Lower leg skin (tissue), 4 donors: ENCODE measurements around the gene TSPAN1. TPM values are rescaled to one million over a fixed set of nuclear protein-coding genes. Genes with fewer than 3 reads are reported as not detected.

Experiments used
- DNase-seq, 2 donors: peaks; one replicate each; pipeline ENCODE4 v3.0.0-alpha.2; 2019; ENCODE audit warnings: low spot score in 2 of 2
- H3K4me3 ChIP-seq: fragments of 200-600 bp; sonication (generic); 2 replicates; pipeline ENCODE4 v1.5.1; 2017; ENCODE audit warnings: mild to moderate bottlenecking, low read depth; ENCODE audit not compliant: poor library complexity, severe bottlenecking
- POLR2A ChIP-seq, 2 donors: fragments of 450-650 bp; IDR thresholded peaks; one replicate each; pipeline ENCODE4 v1.6.1; 2016 to 2017; ENCODE audit warnings: antibody characterized with exemption in 2 of 2, mild to moderate bottlenecking in 1 of 2, moderate library complexity in 1 of 2
- WGBS, 2 donors: methylation state at CpG; one replicate each; pipeline ENCODE4 v1.1.5; 2018; 5-methylcytosine and 5-hydroxymethylcytosine counted together
- intact Hi-C: fragments of 100-400 bp; cut with DNase I; formaldehyde crosslinking; loops from one replicate; pipeline ENCODE4 v1.15.0; 2023; ENCODE audit warnings: low total_unique reads
- total RNA-seq, 4 donors: library from RNA; depleted of rRNA; stranded (reverse); fragments of >200 nt; gene quantifications; one replicate each; pipeline ENCODE4 v1.1.0, GENCODE V29; 2016
- TF ChIP-seq, protein P1 (sequence below), 3 donors: fragments of 450-650 bp; IDR thresholded peaks; one replicate each; pipeline ENCODE4 v1.5.1; 2016; ENCODE audit warnings: antibody characterized with exemption in 3 of 3, mild to moderate bottlenecking in 3 of 3, moderate library complexity in 2 of 3

TSPAN1 gene
- total RNA-seq, 4 donors from 2014 or later = 2.9 to 10.9 (median 5.9) TPM

DNA sequence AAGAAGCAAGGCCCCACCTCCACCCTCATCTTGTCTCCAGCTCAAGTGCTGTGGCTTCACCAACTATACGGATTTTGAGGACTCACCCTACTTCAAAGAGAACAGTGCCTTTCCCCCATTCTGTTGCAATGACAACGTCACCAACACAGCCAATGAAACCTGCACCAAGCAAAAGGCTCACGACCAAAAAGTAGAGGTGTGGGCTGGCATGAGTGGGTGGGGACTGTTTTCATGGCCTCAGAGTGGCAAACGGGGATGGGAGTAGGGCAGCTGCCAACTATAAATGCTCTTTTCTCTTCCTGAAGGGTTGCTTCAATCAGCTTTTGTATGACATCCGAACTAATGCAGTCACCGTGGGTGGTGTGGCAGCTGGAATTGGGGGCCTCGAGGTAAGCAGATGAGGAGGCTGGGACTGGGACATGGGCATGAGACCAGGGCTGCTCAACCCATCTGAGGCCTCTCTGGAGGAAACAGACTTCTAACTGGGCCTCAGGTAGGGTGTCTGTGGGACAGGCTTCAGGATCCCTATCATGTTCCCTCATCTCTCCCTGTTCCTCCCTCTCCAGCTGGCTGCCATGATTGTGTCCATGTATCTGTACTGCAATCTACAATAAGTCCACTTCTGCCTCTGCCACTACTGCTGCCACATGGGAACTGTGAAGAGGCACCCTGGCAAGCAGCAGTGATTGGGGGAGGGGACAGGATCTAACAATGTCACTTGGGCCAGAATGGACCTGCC is 10.2 kb downstream of the TSPAN1 start:
- 50 to 55% methylated on average over 7 of the region's 7 CpGs for WGBS, 2 donors
- intact Hi-C loops = loop anchor here (5.0 kb wide), 1 partner anchor 148 kb away; no protein-coding TSS in a partner anchor
- TF ChIP-seq, protein P1, sequence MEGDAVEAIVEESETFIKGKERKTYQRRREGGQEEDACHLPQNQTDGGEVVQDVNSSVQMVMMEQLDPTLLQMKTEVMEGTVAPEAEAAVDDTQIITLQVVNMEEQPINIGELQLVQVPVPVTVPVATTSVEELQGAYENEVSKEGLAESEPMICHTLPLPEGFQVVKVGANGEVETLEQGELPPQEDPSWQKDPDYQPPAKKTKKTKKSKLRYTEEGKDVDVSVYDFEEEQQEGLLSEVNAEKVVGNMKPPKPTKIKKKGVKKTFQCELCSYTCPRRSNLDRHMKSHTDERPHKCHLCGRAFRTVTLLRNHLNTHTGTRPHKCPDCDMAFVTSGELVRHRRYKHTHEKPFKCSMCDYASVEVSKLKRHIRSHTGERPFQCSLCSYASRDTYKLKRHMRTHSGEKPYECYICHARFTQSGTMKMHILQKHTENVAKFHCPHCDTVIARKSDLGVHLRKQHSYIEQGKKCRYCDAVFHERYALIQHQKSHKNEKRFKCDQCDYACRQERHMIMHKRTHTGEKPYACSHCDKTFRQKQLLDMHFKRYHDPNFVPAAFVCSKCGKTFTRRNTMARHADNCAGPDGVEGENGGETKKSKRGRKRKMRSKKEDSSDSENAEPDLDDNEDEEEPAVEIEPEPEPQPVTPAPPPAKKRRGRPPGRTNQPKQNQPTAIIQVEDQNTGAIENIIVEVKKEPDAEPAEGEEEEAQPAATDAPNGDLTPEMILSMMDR (IDR thresholded peaks at IDR 0.05) = no peak
- TF ChIP-seq POLR2A (IDR thresholded peaks at IDR 0.05) = no peak
- DNase-seq = no peak
- no peak overlapping the region for H3K4me3 ChIP-seq

DNA sequence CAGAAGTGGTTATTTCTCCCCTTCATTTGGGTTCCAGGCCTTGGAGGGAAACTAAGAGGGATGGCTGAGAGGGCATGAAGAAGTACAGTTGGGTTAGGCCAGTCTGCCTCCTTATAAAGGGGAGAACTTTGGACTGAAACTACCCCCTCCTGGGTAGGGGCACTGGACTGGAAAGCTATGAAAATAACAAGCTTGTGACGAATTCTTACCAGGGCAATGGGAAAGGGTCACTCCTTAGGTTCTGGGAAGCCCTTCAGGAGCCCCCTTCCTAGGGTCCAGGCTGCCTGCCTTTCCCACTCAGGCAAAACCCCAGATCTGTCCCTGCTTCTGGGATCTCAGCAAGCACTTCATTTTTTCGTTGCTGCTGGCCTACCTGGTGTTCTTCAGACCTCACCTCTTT is 11.2 kb downstream of the TSPAN1 start:
- no peak for DNase-seq
- TF ChIP-seq, protein P1 (IDR thresholded peaks at IDR 0.05) = no peak
- TF ChIP-seq POLR2A (IDR thresholded peaks at IDR 0.05) = no peak
- intact Hi-C loops = no loop called here

DNA sequence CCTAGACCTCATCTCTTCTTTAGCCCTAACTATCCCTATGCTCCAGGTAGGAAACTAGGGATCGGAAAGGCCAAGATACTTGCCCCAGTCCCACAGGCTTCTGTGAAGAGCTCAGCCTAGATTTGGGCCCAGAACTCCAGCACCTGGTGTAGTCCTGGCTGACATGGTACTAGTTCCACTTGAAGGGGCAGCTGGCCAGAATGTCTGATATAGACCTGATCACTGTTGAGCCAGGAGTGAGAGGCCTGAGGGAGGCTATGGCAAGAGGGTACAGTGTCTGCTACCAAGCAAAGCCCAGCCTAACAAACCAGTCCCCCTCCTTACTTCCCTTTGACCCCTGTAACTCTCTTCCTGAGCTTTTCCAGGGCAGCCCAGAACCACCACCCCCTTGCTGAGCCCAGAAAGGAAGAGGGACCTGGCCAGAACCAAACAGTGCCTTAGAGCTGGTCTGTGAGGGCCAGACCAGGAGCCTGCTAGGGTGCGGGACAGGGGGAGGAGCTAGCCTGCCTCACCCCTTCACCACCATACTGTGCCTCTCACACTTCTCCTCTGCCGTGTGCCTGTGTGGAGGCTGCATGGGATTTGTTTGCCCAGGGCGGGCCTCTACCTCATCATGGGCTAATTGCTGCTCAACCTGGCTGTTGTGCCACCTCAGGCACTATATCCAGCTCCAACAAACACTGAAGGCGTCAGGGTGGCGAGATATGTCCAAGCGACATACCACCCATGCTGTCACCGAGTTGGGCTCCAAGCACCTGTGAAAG is 12.4 kb downstream of the TSPAN1 start:
- intact Hi-C loops = no loop called here
- no peak for TF ChIP-seq POLR2A (IDR thresholded peaks at IDR 0.05)
- TF ChIP-seq, protein P1 (IDR thresholded peaks at IDR 0.05) = no peak
- WGBS, 2 donors = 81 to 87% methylated on average over 8 of the region's 8 CpGs

More for the DNA sequence above, 11.2 kb downstream of the TSPAN1 start:
- no peak overlapping the region for H3K4me3 ChIP-seq
- 90 to 97% methylated on average over 2 of the region's 2 CpGs for WGBS, 2 donors

DNA sequence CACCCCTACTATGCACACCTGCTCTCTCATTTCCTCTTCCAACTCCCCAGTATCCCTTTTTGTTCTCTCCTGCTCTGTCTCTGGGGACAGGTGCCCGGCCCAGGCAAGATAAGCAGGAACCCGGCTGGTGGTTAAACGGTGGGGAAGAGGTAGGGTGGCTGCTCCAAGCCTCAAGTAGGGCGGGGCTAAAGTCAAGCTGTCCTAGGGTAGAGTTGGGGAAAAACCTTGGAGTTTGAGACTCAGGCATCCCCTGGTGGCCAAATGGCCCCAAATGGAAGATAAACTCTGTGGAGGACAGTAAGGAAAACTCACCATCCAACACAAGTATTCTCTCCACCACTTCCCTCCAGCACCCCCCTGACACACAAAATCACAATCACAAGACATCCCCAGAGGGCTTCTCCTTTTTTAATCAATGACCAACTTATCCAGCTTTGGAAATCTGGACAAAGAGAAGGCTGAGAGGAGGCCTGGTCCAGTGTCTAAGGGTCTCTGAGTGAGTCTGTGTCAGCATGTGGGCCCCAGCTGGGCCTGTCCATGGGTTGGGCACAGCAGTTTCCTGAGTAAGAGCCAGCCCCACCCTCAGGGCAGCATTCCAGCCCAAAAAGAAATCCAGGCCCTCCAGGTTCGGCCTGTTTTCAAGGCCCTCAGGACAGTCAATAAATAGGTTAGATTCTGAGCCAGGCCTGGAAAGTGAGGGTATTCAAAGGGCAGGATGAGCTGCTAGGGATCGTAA is 13.6 kb downstream of the TSPAN1 start:
- intact Hi-C loops = no loop called here

More for the DNA sequence above, 12.4 kb downstream of the TSPAN1 start:
- H3K4me3 ChIP-seq = no peak overlapping the region
- no peak for DNase-seq

DNA sequence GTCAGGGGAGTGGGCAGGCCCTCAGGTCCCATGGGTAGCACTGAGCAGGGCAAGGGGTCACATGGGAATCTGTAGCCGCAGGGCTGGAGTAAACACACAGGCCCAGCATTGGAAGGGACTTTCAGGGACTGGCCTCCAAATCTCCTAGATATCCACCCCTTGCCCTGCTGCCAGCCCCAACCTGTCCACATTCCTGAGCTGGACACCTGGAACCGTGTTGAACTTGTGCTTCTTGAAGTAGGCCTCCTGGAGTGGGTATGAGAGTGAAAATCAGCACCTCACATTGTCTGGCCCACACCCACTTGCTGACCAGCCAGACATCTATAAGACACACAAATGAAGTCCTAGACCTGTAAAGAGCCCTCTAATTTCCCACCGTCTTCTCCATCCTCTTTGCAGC is 15.7 kb downstream of the TSPAN1 start:
- H3K4me3 ChIP-seq = no peak overlapping the region
- 75 to 81% methylated on average over 3 of the region's 3 CpGs for WGBS, 2 donors
- no peak for DNase-seq
- intact Hi-C loops = loop anchor here (5.0 kb wide), 1 partner anchor 1042 kb away; the partner anchor contains the start of gene TAL1
- no peak for TF ChIP-seq POLR2A (IDR thresholded peaks at IDR 0.05)
- TF ChIP-seq, protein P1 (IDR thresholded peaks at IDR 0.05) = no peak

More for the DNA sequence above, 13.6 kb downstream of the TSPAN1 start:
- no peak for TF ChIP-seq POLR2A (IDR thresholded peaks at IDR 0.05)
- TF ChIP-seq, protein P1 (IDR thresholded peaks at IDR 0.05) = no peak
- no peak for DNase-seq
- WGBS, 2 donors = 51 to 63% methylated on average over 6 of the region's 6 CpGs
- H3K4me3 ChIP-seq = no peak overlapping the region
